Activated naive CD4-positive, alpha-beta T cell treated with anti-CD3 and anti-CD28 coated beads, Interleukin-2, amount 10 ng/mL, durations not matched to agents 7 days and 5 days (primary cell): Measurements from ENCODE around the gene XKR8.

Experiments
- CTCF ChIA-PET: fragments of 350-600 bp; sonication (Branson Sonifier 250); formaldehyde crosslinking; loops from one replicate; lab custom pipeline; 2021; ENCODE audit warnings: antibody characterized with exemption; lab: Charles Lee
- DNase-seq: peaks from one replicate; pipeline ENCODE4 v3.0.0-alpha.2; 2020
- H3K27ac Mint-ChIP-seq: one replicate; pipeline ENCODE4 v1.8.0; 2021; ENCODE audit warnings: mild to moderate bottlenecking, moderate library complexity, mixed read lengths
- H3K27me3 Mint-ChIP-seq: one replicate; pipeline ENCODE4 v1.8.0; 2021; ENCODE audit warnings: mild to moderate bottlenecking, mixed read lengths
- H3K36me3 Mint-ChIP-seq: one replicate; pipeline ENCODE4 v1.8.0; 2021; ENCODE audit warnings: mixed read lengths
- H3K4me1 Mint-ChIP-seq: one replicate; pipeline ENCODE4 v1.8.0; 2021; ENCODE audit warnings: mixed read lengths
- H3K4me3 Mint-ChIP-seq: one replicate; pipeline ENCODE4 v1.8.0; 2021; ENCODE audit warnings: mild to moderate bottlenecking, moderate library complexity, mixed read lengths
- H3K9me3 Mint-ChIP-seq: one replicate; pipeline ENCODE4 v1.8.0; 2021; ENCODE audit warnings: mixed read lengths

XKR8 gene

GRCh38 chr1:27940870-27941560 lies 18.8 kb upstream of the XKR8 start:
- peaks cover 18% of the 10 kb centered on the region for H3K27me3 Mint-ChIP-seq
- no peak for DNase-seq
- H3K9me3 Mint-ChIP-seq = no peaks in the 10 kb centered on the region
- CTCF ChIA-PET = interaction anchor here (0.7 to 3.4 kb wide), 18 partner anchors 8 to 268 kb away, joined by 3 to 35 read pairs (median 3); partner anchors contain the start of gene XKR8
- H3K36me3 Mint-ChIP-seq = no peaks in the 10 kb centered on the region
- peak overlapping the region; percentile 35 for H3K27ac Mint-ChIP-seq
- H3K4me1 Mint-ChIP-seq = peaks cover 59% of the 10 kb centered on the region
- H3K4me3 Mint-ChIP-seq = no peak overlapping the region

- peaks cover 10% of the 10 kb centered on the region for H3K27me3 Mint-ChIP-seq
- no peaks in the 10 kb centered on the region for H3K36me3 Mint-ChIP-seq
- H3K4me1 Mint-ChIP-seq = peaks cover 59% of the 10 kb centered on the region
- peak overlapping the region; percentile 37 for H3K27ac Mint-ChIP-seq
- DNase-seq = no peak
- H3K4me3 Mint-ChIP-seq = no peak overlapping the region
- CTCF ChIA-PET = interaction anchor here (0.7 to 3.4 kb wide), 7 partner anchors 18 to 267 kb away, joined by 3 to 35 read pairs (median 3); partner anchors contain the start of gene XKR8
- no peaks in the 10 kb centered on the region for H3K9me3 Mint-ChIP-seq
Measured at GRCh38 chr1:27941671-27942540, 17.9 kb upstream of the XKR8 start.

- DNase-seq = no peak
- CTCF ChIA-PET = interaction anchor here (0.8 to 1.3 kb wide), 2 partner anchors 10 to 27 kb away, joined by 3 read pairs; partner anchors contain the start of gene SMPDL3B
- Mint-ChIP-seq H3K9me3 (no peaks in the 10 kb centered on the region), H3K36me3 (no peaks in the 10 kb centered on the region), H3K27me3 (peaks cover 12% of the 10 kb centered on the region), H3K27ac (no peak overlapping the region), H3K4me3 (no peak overlapping the region), H3K4me1 (peaks cover 46% of the 10 kb centered on the region)
Measured at GRCh38 chr1:27945020-27945419, 14.8 kb upstream of the XKR8 start.

- Mint-ChIP-seq H3K36me3 (no peaks in the 10 kb centered on the region), H3K4me3 (no peak overlapping the region), H3K4me1 (peaks cover 14% of the 10 kb centered on the region), H3K9me3 (no peaks in the 10 kb centered on the region), H3K27ac (no peak overlapping the region), H3K27me3 (peaks cover 19% of the 10 kb centered on the region)
- no peak for DNase-seq
- CTCF ChIA-PET = interaction anchor here (1.6 kb wide), 1 partner anchor 10 kb away, joined by 5 read pairs; no protein-coding TSS in a partner anchor
Measured at GRCh38 chr1:27949027-27949426, 10.7 kb upstream of the XKR8 start.

GRCh38 chr1:27951396-27951795 lies 8.4 kb upstream of the XKR8 start:
- no peaks in the 10 kb centered on the region for H3K36me3 Mint-ChIP-seq
- H3K4me1 Mint-ChIP-seq = no peaks in the 10 kb centered on the region
- CTCF ChIA-PET = interaction anchor here (1.1 to 1.9 kb wide), 2 partner anchors 11 to 13 kb away, joined by 3 to 6 read pairs; no protein-coding TSS in a partner anchor
- no peaks in the 10 kb centered on the region for H3K9me3 Mint-ChIP-seq
- DNase-seq = no peak
- H3K4me3 Mint-ChIP-seq = no peak overlapping the region
- no peak overlapping the region for H3K27ac Mint-ChIP-seq
- peaks cover 41% of the 10 kb centered on the region for H3K27me3 Mint-ChIP-seq

GRCh38 chr1:27952147-27952546 lies 7.6 kb upstream of the XKR8 start:
- no peaks in the 10 kb centered on the region for H3K36me3 Mint-ChIP-seq
- no peak overlapping the region for H3K27ac Mint-ChIP-seq
- no peak overlapping the region for H3K4me3 Mint-ChIP-seq
- H3K27me3 Mint-ChIP-seq = peaks cover 45% of the 10 kb centered on the region
- no peak for DNase-seq
- no peaks in the 10 kb centered on the region for H3K9me3 Mint-ChIP-seq
- CTCF ChIA-PET = interaction anchor here (1.1 to 1.9 kb wide), 2 partner anchors 11 to 14 kb away, joined by 3 to 6 read pairs; no protein-coding TSS in a partner anchor
- no peaks in the 10 kb centered on the region for H3K4me1 Mint-ChIP-seq

GRCh38 chr1:27954186-27954585 lies 5.6 kb upstream of the XKR8 start:
- peaks cover 41% of the 10 kb centered on the region for H3K27me3 Mint-ChIP-seq
- no peak overlapping the region for H3K27ac Mint-ChIP-seq
- peaks cover 5% of the 10 kb centered on the region for H3K4me1 Mint-ChIP-seq
- H3K9me3 Mint-ChIP-seq = no peaks in the 10 kb centered on the region
- CTCF ChIA-PET = no interaction called here
- H3K4me3 Mint-ChIP-seq = no peak overlapping the region
- no peaks in the 10 kb centered on the region for H3K36me3 Mint-ChIP-seq
- no peak for DNase-seq

GRCh38 chr1:27955076-27955475 lies 4.7 kb upstream of the XKR8 start:
- Mint-ChIP-seq H3K4me1 (peaks cover 9% of the 10 kb centered on the region), H3K4me3 (no peak overlapping the region)
- CTCF ChIA-PET = interaction anchor here (0.6 kb wide), 1 partner anchor 860 kb away, joined by 3 read pairs; no protein-coding TSS in a partner anchor

GRCh38 chr1:27956761-27957160 lies 3.0 kb upstream of the XKR8 start:
- Mint-ChIP-seq H3K27ac (no peak overlapping the region), H3K36me3 (no peaks in the 10 kb centered on the region), H3K4me1 (peaks cover 23% of the 10 kb centered on the region), H3K27me3 (peaks cover 37% of the 10 kb centered on the region), H3K9me3 (no peaks in the 10 kb centered on the region), H3K4me3 (no peak overlapping the region)
- CTCF ChIA-PET = no interaction called here
- no peak for DNase-seq

More at GRCh38 chr1:27955076-27955475, 4.7 kb upstream of the XKR8 start:
- Mint-ChIP-seq H3K27ac (no peak overlapping the region), H3K27me3 (peaks cover 37% of the 10 kb centered on the region), H3K9me3 (no peaks in the 10 kb centered on the region), H3K36me3 (no peaks in the 10 kb centered on the region)
- DNase-seq = no peak

- DNase-seq = no peak
Measured at GRCh38 chr1:27957655-27958054, 2.1 kb upstream of the XKR8 start.

GRCh38 chr1:27958513-27958912 lies 1.3 kb upstream of the XKR8 start:
- Mint-ChIP-seq H3K27me3 (peaks cover 35% of the 10 kb centered on the region), H3K9me3 (no peaks in the 10 kb centered on the region), H3K27ac (no peak overlapping the region), H3K4me3 (no peak overlapping the region), H3K36me3 (peaks cover 3% of the 10 kb centered on the region), H3K4me1 (peaks cover 31% of the 10 kb centered on the region)
- DNase-seq = no peak
- CTCF ChIA-PET = interaction anchor here (1.5 kb wide), 1 partner anchor 10 kb away, joined by 3 read pairs; no protein-coding TSS in a partner anchor

More at GRCh38 chr1:27957655-27958054, 2.1 kb upstream of the XKR8 start:
- no peak overlapping the region for H3K27ac Mint-ChIP-seq
- H3K4me3 Mint-ChIP-seq = no peak overlapping the region
- CTCF ChIA-PET = interaction anchor here (1.5 kb wide), 1 partner anchor 9 kb away, joined by 3 read pairs; no protein-coding TSS in a partner anchor
- H3K4me1 Mint-ChIP-seq = peaks cover 26% of the 10 kb centered on the region
- H3K9me3 Mint-ChIP-seq = no peaks in the 10 kb centered on the region
- H3K36me3 Mint-ChIP-seq = peaks cover 2% of the 10 kb centered on the region
- H3K27me3 Mint-ChIP-seq = peaks cover 37% of the 10 kb centered on the region

GRCh38 chr1:27960762-27961645 lies 1.2 kb downstream of the XKR8 start:
- no peaks in the 10 kb centered on the region for H3K9me3 Mint-ChIP-seq
- no peak for DNase-seq
- peaks cover 10% of the 10 kb centered on the region for H3K27me3 Mint-ChIP-seq
- H3K36me3 Mint-ChIP-seq = peaks cover 17% of the 10 kb centered on the region
- peak overlapping the region; percentile 79 for H3K4me3 Mint-ChIP-seq
- CTCF ChIA-PET = interaction anchor here (1.1 kb wide), 1 partner anchor 20 kb away, joined by 3 read pairs; no protein-coding TSS in a partner anchor
- peaks cover 35% of the 10 kb centered on the region for H3K4me1 Mint-ChIP-seq
- H3K27ac Mint-ChIP-seq = peak overlapping the region; percentile 62

GRCh38 chr1:27961646-27962221 lies 2.0 kb downstream of the XKR8 start:
- Mint-ChIP-seq H3K27me3 (peaks cover 8% of the 10 kb centered on the region), H3K27ac (peak overlapping the region; percentile 62), H3K4me1 (peaks cover 35% of the 10 kb centered on the region), H3K4me3 (peak overlapping the region; percentile 79), H3K9me3 (no peaks in the 10 kb centered on the region), H3K36me3 (peaks cover 18% of the 10 kb centered on the region)
- no peak for DNase-seq
- CTCF ChIA-PET = interaction anchor here (1.1 kb wide), 1 partner anchor 21 kb away, joined by 3 read pairs; no protein-coding TSS in a partner anchor
